ENCODE data around the gene TSPEAR.
"Not testable (repeated sequence)": the region's sequence is repeated elsewhere in the genome, so short reads cannot be mapped to it uniquely, and the experiment has no call there.

TSPEAR gene

GRCh38 chr21:44650265-44650972 lies 61.0 kb downstream of the TSPEAR start:
- no peak overlapping the region for H3K4me3 ChIP-seq (ENCODE audit: low read depth, low read length)
- DNase-seq (ENCODE audit: low read depth) = no peak
- no peak for TF ChIP-seq CTCF (IDR thresholded peaks at IDR 0.05; ENCODE audit: control insufficient read depth, extremely low read depth, insufficient read depth)

- TF ChIP-seq CTCF (IDR thresholded peaks at IDR 0.05; ENCODE audit: control insufficient read depth, extremely low read depth, insufficient read depth) = no peak
- DNase-seq (ENCODE audit: low read depth) = no peak
Observed at GRCh38 chr21:44649521-44650100, 61.8 kb downstream of the TSPEAR start.

GRCh38 chr21:44648557-44649311 lies 62.6 kb downstream of the TSPEAR start:
- no peak overlapping the region for H3K4me3 ChIP-seq (ENCODE audit: low read depth, low read length)
- TF ChIP-seq CTCF (IDR thresholded peaks at IDR 0.05; ENCODE audit: control insufficient read depth, extremely low read depth, insufficient read depth) = no peak
- DNase-seq (ENCODE audit: low read depth) = no peak

More at GRCh38 chr21:44649521-44650100, 61.8 kb downstream of the TSPEAR start:
- H3K4me3 ChIP-seq (ENCODE audit: low read depth, low read length) = no peak overlapping the region

- no peak overlapping the region for H3K4me3 ChIP-seq (ENCODE audit: low read depth, low read length)
- DNase-seq (ENCODE audit: low read depth) = no peak
- TF ChIP-seq CTCF (IDR thresholded peaks at IDR 0.05; ENCODE audit: control insufficient read depth, extremely low read depth, insufficient read depth) = no peak
Observed at GRCh38 chr21:44647222-44647552, 64.2 kb downstream of the TSPEAR start.

GRCh38 chr21:44646366-44647221 lies 64.8 kb downstream of the TSPEAR start, which contains the start of gene KRTAP10-11:
KRTAP10-11 (plus strand) TSS chr21:44646414; CDS start chr21:44646459, 45 bp downstream.
- not testable (repeated sequence) for H3K4me3 ChIP-seq (ENCODE audit: low read depth, low read length); DNase-seq (ENCODE audit: low read depth)

GRCh38 chr21:44644878-44645277 lies 66.5 kb downstream of the TSPEAR start:
- TF ChIP-seq CTCF (IDR thresholded peaks at IDR 0.05; ENCODE audit: control insufficient read depth, extremely low read depth, insufficient read depth) = no peak
- DNase-seq (ENCODE audit: low read depth) = no peak
- H3K4me3 ChIP-seq (ENCODE audit: low read depth, low read length) = no peak overlapping the region

Data from LNCaP clone FGC (cell line).